Ishikawa (cell line): ENCODE data around the gene ZBTB22.

Source experiments
- CEBPB ChIP-seq: IDR thresholded peaks from 2 replicates; pipeline ENCODE4 v1.6.1; 2012
- CREB1 ChIP-seq: IDR thresholded peaks from 2 replicates; pipeline ENCODE4 v1.6.1; 2012; ENCODE audit warnings: low read depth
- EGR1 ChIP-seq: IDR thresholded peaks from 2 replicates; pipeline ENCODE4 v1.6.1; 2012
- EP300 ChIP-seq: IDR thresholded peaks from 2 replicates; pipeline ENCODE4 v1.6.1; 2012; ENCODE audit warnings: borderline replicate concordance
- FOXM1 ChIP-seq: IDR thresholded peaks from 2 replicates; pipeline ENCODE4 v1.6.1; 2012; ENCODE audit warnings: low read depth, borderline replicate concordance
- MAX ChIP-seq: IDR thresholded peaks from 2 replicates; pipeline ENCODE4 v1.6.1; 2012
- NFIC ChIP-seq: IDR thresholded peaks from 2 replicates; pipeline ENCODE4 v1.6.1; 2012
- RAD21 ChIP-seq: IDR thresholded peaks from 2 replicates; pipeline ENCODE4 v1.6.1; 2012; ENCODE audit warnings: low read depth
- REST ChIP-seq: IDR thresholded peaks from 2 replicates; pipeline ENCODE4 v1.6.1; 2012; ENCODE audit warnings: low read depth, mild to moderate bottlenecking
- TAF1 ChIP-seq: IDR thresholded peaks from 2 replicates; pipeline ENCODE4 v1.6.1; 2012; ENCODE audit warnings: low read depth, mild to moderate bottlenecking
- TCF12 ChIP-seq: IDR thresholded peaks from 2 replicates; pipeline ENCODE4 v1.6.1; 2012; ENCODE audit warnings: low read depth
- TEAD4 ChIP-seq: IDR thresholded peaks from 2 replicates; pipeline ENCODE4 v1.6.1; 2012
- USF1 ChIP-seq: IDR thresholded peaks from 2 replicates; pipeline ENCODE4 v1.6.1; 2012
- YY1 ChIP-seq: IDR thresholded peaks from 2 replicates; pipeline ENCODE4 v1.6.1; 2012; ENCODE audit warnings: low read depth
- ZBTB7A ChIP-seq: IDR thresholded peaks from 2 replicates; pipeline ENCODE4 v1.6.1; 2012; ENCODE audit warnings: low read depth

ZBTB22 gene

GRCh38 chr6:33330736-33331135, 13.2 kb upstream of the ZBTB22 start:
- no peak for TF ChIP-seq CEBPB
- no peak for TF ChIP-seq REST
- TF ChIP-seq EP300: no peak
- no peak for TF ChIP-seq USF1
- no peak for TF ChIP-seq MAX
- no peak for TF ChIP-seq NFIC
- no peak for TF ChIP-seq TEAD4
- no peak for TF ChIP-seq FOXM1
- no peak for TF ChIP-seq EGR1

GRCh38 chr6:33329058-33329457, 11.5 kb upstream of the ZBTB22 start:
- no peak for TF ChIP-seq ZBTB7A
- TF ChIP-seq TAF1: no peak
- no peak for TF ChIP-seq TCF12
- no peak for TF ChIP-seq YY1

GRCh38 chr6:33324125-33324524, 6.6 kb upstream of the ZBTB22 start:
- TF ChIP-seq TEAD4 (no peak), CREB1 (no peak), CEBPB (no peak), MAX (no peak), TCF12 (no peak), ZBTB7A (no peak), EP300 (no peak), EGR1 (no peak), NFIC (no peak), FOXM1 (no peak), YY1 (no peak), TAF1 (no peak), USF1 (no peak), REST (no peak), RAD21 (no peak)

GRCh38 chr6:33323623-33323948, 6.0 kb upstream of the ZBTB22 start:
- TF ChIP-seq CREB1: no peak
- 0 out of 2 replicates have a peak, but pooled peaks have one; percentile 9 for TF ChIP-seq MAX
- TF ChIP-seq TCF12: no peak
- peak; percentile 2; the same call in 1 of the 2 replicates for TF ChIP-seq REST

GRCh38 chr6:33321227-33321626, 3.7 kb upstream of the ZBTB22 start:
- TF ChIP-seq FOXM1: no peak
- no peak for TF ChIP-seq REST
- TF ChIP-seq ZBTB7A: no peak
- TF ChIP-seq USF1: no peak
- TF ChIP-seq NFIC: no peak
- no peak for TF ChIP-seq TCF12
- no peak for TF ChIP-seq TEAD4
- no peak for TF ChIP-seq MAX
- no peak for TF ChIP-seq TAF1
- TF ChIP-seq EP300: no peak
- TF ChIP-seq EGR1: no peak
- TF ChIP-seq RAD21: no peak
- no peak for TF ChIP-seq CEBPB
- no peak for TF ChIP-seq YY1
- TF ChIP-seq CREB1: no peak
